AG09309 (cell line): Measurements from ENCODE around the gene PARVA.

Experiments
- DNase-seq: peaks from one replicate; pipeline ENCODE4 v3.0.0-alpha.2; 2010; ENCODE audit warnings: low read depth
- H3K4me3 ChIP-seq: 2 replicates; pipeline ENCODE4 v1.5.1; 2011; ENCODE audit warnings: mild to moderate bottlenecking, low read depth, low read length, moderate library complexity; ENCODE audit not compliant: control insufficient read depth
- CTCF ChIP-seq: IDR thresholded peaks from 2 replicates; pipeline ENCODE4 v1.5.1; 2011; ENCODE audit warnings: mild to moderate bottlenecking, low read depth, low read length, inconsistent platforms; ENCODE audit not compliant: insufficient read depth, control insufficient read depth; ENCODE audit errors: missing control alignments

Gene PARVA

GRCh38 chr11:12436266-12436665 is 58.9 kb downstream of the PARVA start:
- DNase-seq: no peak
- no peak overlapping the region for H3K4me3 ChIP-seq
- no peak for TF ChIP-seq CTCF

GRCh38 chr11:12438291-12438690 is 60.9 kb downstream of the PARVA start:
- H3K4me3 ChIP-seq: no peak overlapping the region
- no peak for DNase-seq
- TF ChIP-seq CTCF: no peak

- no peak for DNase-seq
- TF ChIP-seq CTCF: no peak
- H3K4me3 ChIP-seq: no peak overlapping the region
Observed at GRCh38 chr11:12439615-12440014, 62.2 kb downstream of the PARVA start.

- DNase-seq: no peak
- H3K4me3 ChIP-seq: no peak overlapping the region
- no peak for TF ChIP-seq CTCF
Observed at GRCh38 chr11:12440565-12440964, 63.2 kb downstream of the PARVA start.

GRCh38 chr11:12441231-12441861 is 64.0 kb downstream of the PARVA start:
- TF ChIP-seq CTCF: no peak
- DNase-seq: no peak
- H3K4me3 ChIP-seq: no peak overlapping the region

GRCh38 chr11:12444601-12445000 is 67.2 kb downstream of the PARVA start:
- H3K4me3 ChIP-seq: no peak overlapping the region
- no peak for DNase-seq
- TF ChIP-seq CTCF: no peak

- DNase-seq: no peak
- no peak for TF ChIP-seq CTCF
- H3K4me3 ChIP-seq: no peak overlapping the region
Observed at GRCh38 chr11:12445001-12445400, 67.6 kb downstream of the PARVA start.
